Activated T-helper 1 cell treated with anti-CD3 and anti-CD28 coated beads, Interleukin-12 subunit alpha, Interleukin-12 subunit beta, Interleukin-2, Interleukin-4 antibody, amounts not matched to agents 30 ng/mL and 10 ng/mL and 1 ng/mL, durations not matched to agents 14 hours and 24 hours and 36 hours (primary cell): Measurements from ENCODE around the gene METAP1D. TPM values are rescaled to one million over a fixed set of nuclear protein-coding genes. Genes with fewer than 3 reads are reported as not detected.
"Not testable (repeated sequence)": the region's sequence is repeated elsewhere in the genome, so short reads cannot be mapped to it uniquely, and the experiment has no call there.

Experiments
- DNase-seq: peaks from one replicate; pipeline ENCODE4 v3.0.0; 2021; ENCODE audit warnings: low spot score
- H3K27ac Mint-ChIP-seq: one replicate; pipeline ENCODE4 v1.8.0; 2021; ENCODE audit warnings: mild to moderate bottlenecking, mixed read lengths
- H3K27me3 Mint-ChIP-seq: one replicate; pipeline ENCODE4 v1.8.0; 2022; ENCODE audit warnings: mild to moderate bottlenecking, moderate library complexity, mixed read lengths; ENCODE audit not compliant: insufficient read depth
- H3K36me3 Mint-ChIP-seq: one replicate; pipeline ENCODE4 v1.8.0; 2021; ENCODE audit warnings: low read depth, mixed read lengths
- H3K4me1 Mint-ChIP-seq: one replicate; pipeline ENCODE4 v1.8.0; 2021; ENCODE audit warnings: low read depth, mixed read lengths
- H3K4me3 Mint-ChIP-seq: one replicate; pipeline ENCODE4 v1.8.0; 2021; ENCODE audit warnings: mild to moderate bottlenecking, moderate library complexity, mixed read lengths
- H3K9me3 Mint-ChIP-seq: one replicate; pipeline ENCODE4 v1.8.0; 2021; ENCODE audit warnings: mixed read lengths
- intact Hi-C: fragments of 100-400 bp; cut with micrococcal nuclease; formaldehyde crosslinking; loops from one replicate; pipeline ENCODE4 v1.15.1; 2024
- total RNA-seq: library from RNA; stranded (reverse); gene quantifications from 2 replicates; pipeline ENCODE4 v1.2.3, GENCODE V29; 2022

Gene METAP1D
- total RNA-seq, 1 donor from 2014 or later, result 5.4 TPM

GRCh38 chr2:171966688-171967087 is 33.1 kb upstream of the METAP1D start:
- Mint-ChIP-seq H3K4me3 (no peak overlapping the region), H3K4me1 (peaks cover 23% of the 10 kb centered on the region), H3K36me3 (peaks cover 18% of the 10 kb centered on the region), H3K27ac (no peak overlapping the region), H3K9me3 (no peaks in the 10 kb centered on the region), H3K27me3 (no peaks in the 10 kb centered on the region)
- intact Hi-C loops, result no loop called here
- no peak for DNase-seq

GRCh38 chr2:171968509-171968908 is 31.2 kb upstream of the METAP1D start:
- DNase-seq, result no peak
- H3K27ac Mint-ChIP-seq, result no peak overlapping the region
- peaks cover 27% of the 10 kb centered on the region for H3K4me1 Mint-ChIP-seq
- intact Hi-C loops, result no loop called here
- no peaks in the 10 kb centered on the region for H3K27me3 Mint-ChIP-seq
- no peaks in the 10 kb centered on the region for H3K9me3 Mint-ChIP-seq
- H3K4me3 Mint-ChIP-seq, result no peak overlapping the region
- peaks cover 28% of the 10 kb centered on the region for H3K36me3 Mint-ChIP-seq

- Mint-ChIP-seq H3K27ac (no peak overlapping the region), H3K4me3 (no peak overlapping the region), H3K36me3 (peaks cover 35% of the 10 kb centered on the region), H3K9me3 (no peaks in the 10 kb centered on the region), H3K4me1 (peaks cover 9% of the 10 kb centered on the region), H3K27me3 (no peaks in the 10 kb centered on the region)
- intact Hi-C loops, result no loop called here
- DNase-seq, result no peak
Measured at GRCh38 chr2:171972329-171972982, 27.3 kb upstream of the METAP1D start.

- intact Hi-C loops, result no loop called here
- Mint-ChIP-seq H3K4me3 (no peak overlapping the region), H3K9me3 (no peaks in the 10 kb centered on the region), H3K36me3 (peaks cover 44% of the 10 kb centered on the region), H3K27ac (no peak overlapping the region), H3K27me3 (no peaks in the 10 kb centered on the region), H3K4me1 (no peaks in the 10 kb centered on the region)
- no peak for DNase-seq
Measured at GRCh38 chr2:171979103-171979502, 20.6 kb upstream of the METAP1D start.

GRCh38 chr2:171983924-171984323 is 15.8 kb upstream of the METAP1D start:
- H3K9me3 Mint-ChIP-seq, H3K27ac Mint-ChIP-seq, H3K27me3 Mint-ChIP-seq, DNase-seq, intact Hi-C loops, H3K4me3 Mint-ChIP-seq, H3K4me1 Mint-ChIP-seq: not testable (repeated sequence)
- peaks cover 19% of the 10 kb centered on the region for H3K36me3 Mint-ChIP-seq

- intact Hi-C loops, result no loop called here
- peaks cover 17% of the 10 kb centered on the region for H3K36me3 Mint-ChIP-seq
- DNase-seq, result no peak
- no peaks in the 10 kb centered on the region for H3K27me3 Mint-ChIP-seq
- H3K4me3 Mint-ChIP-seq, result no peak overlapping the region
- no peaks in the 10 kb centered on the region for H3K4me1 Mint-ChIP-seq
- no peak overlapping the region for H3K27ac Mint-ChIP-seq
- no peaks in the 10 kb centered on the region for H3K9me3 Mint-ChIP-seq
Measured at GRCh38 chr2:171985076-171985475, 14.7 kb upstream of the METAP1D start.

- H3K27ac Mint-ChIP-seq, result no peak overlapping the region
- intact Hi-C loops, result no loop called here
Measured at GRCh38 chr2:171986778-171987177, 13.0 kb upstream of the METAP1D start.

GRCh38 chr2:171991027-171991426 is 8.7 kb upstream of the METAP1D start:
- Mint-ChIP-seq H3K36me3 (no peaks in the 10 kb centered on the region), H3K4me1 (no peaks in the 10 kb centered on the region), H3K27me3 (peaks cover 8% of the 10 kb centered on the region), H3K9me3 (no peaks in the 10 kb centered on the region), H3K4me3 (no peak overlapping the region), H3K27ac (no peak overlapping the region)
- intact Hi-C loops, result no loop called here
- DNase-seq, result no peak

More at GRCh38 chr2:171986778-171987177, 13.0 kb upstream of the METAP1D start:
- H3K9me3 Mint-ChIP-seq, result no peaks in the 10 kb centered on the region
- H3K4me3 Mint-ChIP-seq, result no peak overlapping the region
- peaks cover 2% of the 10 kb centered on the region for H3K27me3 Mint-ChIP-seq
- H3K36me3 Mint-ChIP-seq, result peaks cover 15% of the 10 kb centered on the region
- H3K4me1 Mint-ChIP-seq, result no peaks in the 10 kb centered on the region
- no peak for DNase-seq

- Mint-ChIP-seq H3K4me3 (no peak overlapping the region), H3K27ac (no peak overlapping the region), H3K27me3 (peaks cover 13% of the 10 kb centered on the region), H3K9me3 (no peaks in the 10 kb centered on the region), H3K4me1 (peaks cover 9% of the 10 kb centered on the region), H3K36me3 (no peaks in the 10 kb centered on the region)
- intact Hi-C loops, result no loop called here
- no peak for DNase-seq
Measured at GRCh38 chr2:171995586-171995985, 4.2 kb upstream of the METAP1D start.

- intact Hi-C loops, result no loop called here
- Mint-ChIP-seq H3K27ac (no peak overlapping the region), H3K27me3 (peaks cover 13% of the 10 kb centered on the region), H3K36me3 (no peaks in the 10 kb centered on the region), H3K4me3 (no peak overlapping the region), H3K9me3 (no peaks in the 10 kb centered on the region), H3K4me1 (peaks cover 14% of the 10 kb centered on the region)
- no peak for DNase-seq
Measured at GRCh38 chr2:171996021-171996420, 3.7 kb upstream of the METAP1D start.

- H3K9me3 Mint-ChIP-seq, H3K36me3 Mint-ChIP-seq, intact Hi-C loops, H3K27ac Mint-ChIP-seq, DNase-seq, H3K4me3 Mint-ChIP-seq: not testable (repeated sequence)
- Mint-ChIP-seq H3K27me3 (peaks cover 11% of the 10 kb centered on the region), H3K4me1 (peaks cover 19% of the 10 kb centered on the region)
Measured at GRCh38 chr2:171997031-171997430, 2.7 kb upstream of the METAP1D start.

- Mint-ChIP-seq H3K27me3 (peaks cover 5% of the 10 kb centered on the region), H3K4me3 (peak overlapping the region; percentile 98), H3K36me3 (peaks cover 2% of the 10 kb centered on the region), H3K27ac (peak overlapping the region; percentile 78), H3K4me1 (peaks cover 19% of the 10 kb centered on the region), H3K9me3 (no peaks in the 10 kb centered on the region)
- intact Hi-C loops, result loop anchor here (1.0 kb wide), 2 partner anchors 105 to 556 kb away; partner anchors contain the start of gene SLC25A12
- DNase-seq, result no peak
Measured at GRCh38 chr2:171999161-171999560, 592 bp upstream of the METAP1D start.

GRCh38 chr2:172000696-172001361 is 1.1 kb downstream of the METAP1D start:
- intact Hi-C loops, result loop anchor here (1.0 kb wide), 2 partner anchors 79 to 314 kb away; partner anchors contain the start of genes DYNC1I2 and HAT1
- Mint-ChIP-seq H3K36me3 (peaks cover 2% of the 10 kb centered on the region), H3K27ac (peak overlapping the region; percentile 96), H3K9me3 (no peaks in the 10 kb centered on the region), H3K27me3 (peaks cover 5% of the 10 kb centered on the region), H3K4me1 (peaks cover 19% of the 10 kb centered on the region), H3K4me3 (peak overlapping the region; percentile 98)
- DNase-seq, result no peak
